ENCODE data around the gene EVC2. TPM values are rescaled to one million over a fixed set of nuclear protein-coding genes. Genes with fewer than 3 reads are reported as not detected.

Gene EVC2
- total RNA-seq, 4 donors from 2014 or later, result 8.3 to 12.4 (median 9.9) TPM

DNA sequence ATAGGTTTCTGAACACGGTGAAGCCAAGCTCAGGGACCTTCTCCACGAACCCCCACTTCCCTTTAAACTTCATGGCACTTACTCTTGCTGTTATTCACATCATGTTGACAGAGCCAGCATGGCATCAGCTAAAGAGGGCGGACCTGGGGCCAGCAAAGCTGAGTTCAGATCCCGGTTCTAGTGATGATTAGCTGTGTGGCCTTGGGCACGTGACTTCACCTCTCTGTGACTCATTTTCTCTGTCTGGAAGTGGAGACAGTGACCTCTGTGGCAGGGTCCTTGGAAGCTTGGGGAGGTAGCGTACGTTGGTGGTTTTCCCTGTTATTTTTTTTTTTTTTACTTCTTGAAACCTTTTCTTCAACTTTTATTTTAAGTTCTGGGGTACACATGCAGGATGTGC lies 16.0 kb upstream of the EVC2 start:
- intact Hi-C loops (cut with DNase I), result no loop called here
- WGBS, result 99% methylated on average over 7 of the region's 7 CpGs
- Histone ChIP-seq H3K27me3 (no peaks in the 10 kb centered on the region), H3K4me1 (no peaks in the 10 kb centered on the region), H3K4me3 (no peak overlapping the region), H3K36me3 (peaks cover 9 to 72% (median 27%) of the 10 kb centered on the region in 4 donors), H3K27ac (replicated peaks in 1 of 4) (no peak overlapping the region), H3K9me3 (no peaks in the 10 kb centered on the region)
- DNase-seq (ENCODE audit: extremely low spot score), result no peak
- TF ChIP-seq POLR2AphosphoS5 (IDR thresholded peaks at IDR 0.05), result no peak
- TF ChIP-seq, protein P1, sequence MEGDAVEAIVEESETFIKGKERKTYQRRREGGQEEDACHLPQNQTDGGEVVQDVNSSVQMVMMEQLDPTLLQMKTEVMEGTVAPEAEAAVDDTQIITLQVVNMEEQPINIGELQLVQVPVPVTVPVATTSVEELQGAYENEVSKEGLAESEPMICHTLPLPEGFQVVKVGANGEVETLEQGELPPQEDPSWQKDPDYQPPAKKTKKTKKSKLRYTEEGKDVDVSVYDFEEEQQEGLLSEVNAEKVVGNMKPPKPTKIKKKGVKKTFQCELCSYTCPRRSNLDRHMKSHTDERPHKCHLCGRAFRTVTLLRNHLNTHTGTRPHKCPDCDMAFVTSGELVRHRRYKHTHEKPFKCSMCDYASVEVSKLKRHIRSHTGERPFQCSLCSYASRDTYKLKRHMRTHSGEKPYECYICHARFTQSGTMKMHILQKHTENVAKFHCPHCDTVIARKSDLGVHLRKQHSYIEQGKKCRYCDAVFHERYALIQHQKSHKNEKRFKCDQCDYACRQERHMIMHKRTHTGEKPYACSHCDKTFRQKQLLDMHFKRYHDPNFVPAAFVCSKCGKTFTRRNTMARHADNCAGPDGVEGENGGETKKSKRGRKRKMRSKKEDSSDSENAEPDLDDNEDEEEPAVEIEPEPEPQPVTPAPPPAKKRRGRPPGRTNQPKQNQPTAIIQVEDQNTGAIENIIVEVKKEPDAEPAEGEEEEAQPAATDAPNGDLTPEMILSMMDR (IDR thresholded peaks at IDR 0.05), result no peak
- TF ChIP-seq EP300 (IDR thresholded peaks at IDR 0.05), result no peak
- TF ChIP-seq POLR2A (IDR thresholded peaks at IDR 0.05; ENCODE audit: low read depth), result no peak

DNA sequence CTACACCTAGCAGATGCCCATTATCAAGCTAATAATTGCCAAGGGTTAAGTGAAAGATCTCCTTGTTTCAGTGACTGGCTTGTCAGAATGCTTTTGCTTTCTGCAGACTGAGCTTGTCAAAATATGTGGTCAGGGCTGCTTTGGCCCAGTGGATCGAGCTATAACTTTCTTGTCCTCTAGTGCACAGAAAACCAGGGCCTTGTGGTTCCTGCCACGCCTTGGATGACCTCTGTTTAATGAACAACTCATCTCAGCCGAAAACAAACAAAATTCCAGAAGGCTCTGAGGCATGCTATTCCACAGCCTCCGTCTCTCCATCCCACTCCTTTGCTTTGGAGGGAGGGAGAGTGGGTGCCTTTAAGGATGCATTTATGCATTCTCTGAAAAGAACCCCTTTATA lies 14.0 kb upstream of the EVC2 start:
- Histone ChIP-seq H3K4me1 (peaks cover 0 to 7% (median 1%) of the 10 kb centered on the region in 4 donors), H3K9me3 (no peaks in the 10 kb centered on the region), H3K27ac (replicated peaks in 1 of 4) (no peak overlapping the region), H3K27me3 (no peaks in the 10 kb centered on the region), H3K36me3 (peaks cover 5 to 71% (median 28%) of the 10 kb centered on the region in 4 donors), H3K4me3 (no peak overlapping the region)
- no peak for DNase-seq (ENCODE audit: extremely low spot score)
- intact Hi-C loops (cut with DNase I), result no loop called here
- TF ChIP-seq, protein P1 (IDR thresholded peaks at IDR 0.05), result no peak
- no peak for TF ChIP-seq POLR2A (IDR thresholded peaks at IDR 0.05; ENCODE audit: low read depth)
- no peak for TF ChIP-seq EP300 (IDR thresholded peaks at IDR 0.05)
- TF ChIP-seq POLR2AphosphoS5 (IDR thresholded peaks at IDR 0.05), result no peak
- 93% methylated on average over 4 of the region's 4 CpGs for WGBS

DNA sequence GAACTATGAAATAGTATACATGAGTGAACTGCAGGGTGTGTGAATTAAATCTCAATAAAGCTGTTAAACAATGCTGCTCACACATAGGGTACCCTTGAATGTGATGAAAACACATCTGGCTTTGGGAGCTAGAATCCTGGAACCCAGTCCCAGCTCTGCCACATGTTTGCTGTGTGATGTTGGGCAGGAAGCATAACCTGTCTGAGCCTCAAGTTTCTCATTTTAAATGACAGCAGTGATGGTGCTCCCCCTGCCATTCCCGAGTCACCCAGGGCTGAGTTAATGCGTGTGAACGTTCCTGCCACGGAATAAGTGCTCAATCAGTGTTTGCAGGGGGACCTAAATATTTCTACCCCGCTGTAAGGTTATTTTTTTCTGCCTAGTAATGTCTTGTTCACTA lies 13.6 kb upstream of the EVC2 start:
- WGBS, result 84% methylated on average over 5 of the region's 5 CpGs
- TF ChIP-seq POLR2AphosphoS5 (IDR thresholded peaks at IDR 0.05), result no peak
- no peak for TF ChIP-seq POLR2A (IDR thresholded peaks at IDR 0.05; ENCODE audit: low read depth)
- TF ChIP-seq, protein P1 (IDR thresholded peaks at IDR 0.05), result no peak
- no peak for TF ChIP-seq EP300 (IDR thresholded peaks at IDR 0.05)

DNA sequence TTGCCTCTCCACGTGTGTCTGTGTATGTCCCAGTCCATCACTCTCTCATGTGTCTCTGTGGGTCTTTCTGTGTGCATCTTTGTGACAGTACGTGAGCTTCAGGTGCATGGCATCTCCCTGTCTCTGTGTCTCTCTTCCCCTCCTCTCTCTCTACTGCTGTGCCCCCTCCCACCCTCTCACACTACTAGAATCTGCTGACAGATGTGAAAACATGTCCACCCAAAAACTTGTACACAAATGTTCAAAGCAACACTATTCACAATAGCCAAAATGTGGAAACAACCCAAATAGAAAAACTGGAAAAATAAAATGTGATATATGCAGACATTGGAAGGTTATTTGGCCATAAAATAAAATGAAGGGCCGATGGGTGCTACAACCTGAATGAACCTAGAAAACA lies 12.6 kb upstream of the EVC2 start:
- TF ChIP-seq EP300 (IDR thresholded peaks at IDR 0.05) (no peak), POLR2A (IDR thresholded peaks at IDR 0.05; ENCODE audit: low read depth) (no peak), POLR2AphosphoS5 (IDR thresholded peaks at IDR 0.05) (no peak)
- TF ChIP-seq, protein P1 (IDR thresholded peaks at IDR 0.05), result no peak
- H3K27ac ChIP-seq (replicated peaks in 1 of 4), result no peak overlapping the region
- H3K9me3 ChIP-seq, result no peaks in the 10 kb centered on the region
- H3K27me3 ChIP-seq, result no peaks in the 10 kb centered on the region
- peaks cover 0 to 7% (median 2%) of the 10 kb centered on the region in 4 donors for H3K4me1 ChIP-seq
- H3K4me3 ChIP-seq, result no peak overlapping the region
- intact Hi-C loops (cut with DNase I), result no loop called here
- peaks cover 2 to 68% (median 26%) of the 10 kb centered on the region in 4 donors for H3K36me3 ChIP-seq
- WGBS, result 82% methylated on average over 3 of the region's 3 CpGs
- DNase-seq (ENCODE audit: extremely low spot score), result no peak

More for the DNA sequence above, 13.6 kb upstream of the EVC2 start:
- intact Hi-C loops (cut with DNase I), result no loop called here
- no peaks in the 10 kb centered on the region for H3K9me3 ChIP-seq
- H3K27me3 ChIP-seq, result no peaks in the 10 kb centered on the region
- DNase-seq (ENCODE audit: extremely low spot score), result no peak
- H3K27ac ChIP-seq (replicated peaks in 1 of 4), result no peak overlapping the region
- peaks cover 5 to 71% (median 28%) of the 10 kb centered on the region in 4 donors for H3K36me3 ChIP-seq
- peaks cover 0 to 7% (median 2%) of the 10 kb centered on the region in 4 donors for H3K4me1 ChIP-seq
- no peak overlapping the region for H3K4me3 ChIP-seq

Data from esophagus muscularis mucosa (tissue), 4 donors.